HCT116 (cell line): ENCODE results near the gene SH3TC2. TPM values are rescaled to one million over a fixed set of nuclear protein-coding genes. Genes with fewer than 3 reads are reported as not detected.

Experiments used
- ATAC-seq: fragments of 200-7000 bp; cut with Tn5 transposase; 2 replicates; pipeline ENCODE4 v1.9.1; 2020; ENCODE audit warnings: mild to moderate bottlenecking, moderate library complexity
- BruUV-seq: library from RNA; stranded (reverse); fragments of 400-500 nt; replicated peaks from 2 replicates; lab custom pipeline; 2021; lab: Mats Ljungman, UMichigan
- CTCF ChIA-PET: fragments of 300-600 bp; sonication (Branson Sonifier 250); formaldehyde crosslinking; loops from one replicate; lab custom pipeline; 2021; ENCODE audit warnings: antibody characterized with exemption; lab: Charles Lee
- POLR2A ChIA-PET: fragments of 300-600, 350-600 bp; sonication (Branson Sonifier 250); formaldehyde crosslinking; loops from one replicate; lab custom pipeline; 2021; ENCODE audit warnings: antibody characterized with exemption; lab: Charles Lee
- RAD21 ChIA-PET, 2 experiments: fragments of 300-600 bp; sonication (Branson Sonifier 250); formaldehyde crosslinking; loops; one replicate each; lab custom pipeline; 2023; ENCODE audit warnings: low total read pairs in 2 of 2; ENCODE audit not compliant: uncharacterized antibody in 2 of 2, unreplicated experiment in 2 of 2, low non-redundant PET in 1 of 2; lab: Charles Lee
- DNase-seq: peaks from one replicate; pipeline ENCODE4 v3.0.0-alpha.2; 2010; ENCODE audit warnings: low read depth, low spot score
- H2AFZ ChIP-seq: fragments of 200-600 bp; shearing (Covaris generic), sonication (generic); 2 replicates; pipeline ENCODE4 v1.6.1; 2017; ENCODE audit warnings: low read depth, mixed run types, mixed read lengths, antibody characterized with exemption, low read length; ENCODE audit not compliant: poor library complexity, severe bottlenecking
- H3K27ac ChIP-seq: 2 replicates; pipeline ENCODE4 v1.5.1; 2012; ENCODE audit warnings: low read depth, low read length
- H3K27me3 ChIP-seq: fragments of 200-600 bp; sonication (generic); 2 replicates; pipeline ENCODE4 v1.6.1; 2016; ENCODE audit warnings: mixed run types, low read length, mixed read lengths; ENCODE audit not compliant: insufficient read depth
- H3K36me3 ChIP-seq, 2 experiments: fragments of 200-500 bp in 1 of 2; fragments of 200-600 bp in 1 of 2; sonication (Bioruptor generic) in 1 of 2; sonication (generic) in 1 of 2; 2 replicates each; pipeline versions ENCODE4 v1.5.1 to v1.6.1; 2014 to 2016; ENCODE audit warnings: low read length in 2 of 2, inconsistent platforms in 1 of 2, mixed read lengths in 1 of 2, mixed run types in 1 of 2; ENCODE audit not compliant: insufficient read depth in 2 of 2, control insufficient read depth in 1 of 2
- H3K4me1 ChIP-seq, 2 experiments: fragments of 200-600 bp in 1 of 2; sonication (generic) in 1 of 2; 2 replicates each; pipeline versions ENCODE4 v1.5.1 to v1.6.1; 2012 to 2017; ENCODE audit warnings: low read length in 2 of 2, inconsistent platforms in 1 of 2, mild to moderate bottlenecking in 1 of 2, mixed read lengths in 1 of 2, mixed run types in 1 of 2, moderate library complexity in 1 of 2; ENCODE audit not compliant: insufficient read depth in 2 of 2, control insufficient read depth in 1 of 2
- H3K4me2 ChIP-seq: fragments of 200-600 bp; sonication (generic); 2 replicates; pipeline ENCODE4 v1.6.1; 2017; ENCODE audit warnings: mixed run types, low read length, mixed read lengths
- H3K4me3 ChIP-seq, 2 experiments: fragments of 200-600 bp in 1 of 2; sonication (generic) in 1 of 2; replicated peaks in 1 of 2; 2 replicates each; pipeline ENCODE4 v1.5.1; 2011 to 2016; ENCODE audit warnings: low read length in 2 of 2, control low read depth in 1 of 2, low read depth in 1 of 2, mild to moderate bottlenecking in 1 of 2, mixed read lengths in 1 of 2, mixed run types in 1 of 2
- H3K79me2 ChIP-seq: fragments of 200-600 bp; sonication (generic); 2 replicates; pipeline ENCODE4 v1.6.1; 2017; ENCODE audit warnings: mild to moderate bottlenecking, mixed run types, low read length, moderate library complexity, mixed read lengths; ENCODE audit not compliant: insufficient read depth
- H3K9ac ChIP-seq: fragments of 200-600 bp; sonication (generic); 2 replicates; pipeline ENCODE4 v1.6.1; 2016; ENCODE audit warnings: low read length, mixed read lengths
- H3K9me2 ChIP-seq: fragments of 200-600 bp; sonication (generic), shearing (Covaris generic); 2 replicates; pipeline ENCODE4 v1.6.1; 2017; ENCODE audit warnings: mixed run types, mild to moderate bottlenecking, moderate library complexity; ENCODE audit not compliant: insufficient read depth
- H3K9me3 ChIP-seq, 2 experiments: fragments of 200-500 bp in 1 of 2; fragments of 200-600 bp in 1 of 2; sonication (Bioruptor generic) in 1 of 2; sonication (generic) in 1 of 2; 2 replicates each; pipeline ENCODE4 v1.6.1; 2014 to 2017; ENCODE audit warnings: low read length in 2 of 2, mixed read lengths in 2 of 2, inconsistent platforms in 1 of 2, low read depth in 1 of 2, mild to moderate bottlenecking in 1 of 2, mixed run types in 1 of 2, moderate library complexity in 1 of 2; ENCODE audit not compliant: control insufficient read depth in 1 of 2, insufficient read depth in 1 of 2
- H4K20me1 ChIP-seq: fragments of 200-600 bp; sonication (generic), shearing (Covaris generic); 2 replicates; pipeline ENCODE4 v1.6.1; 2017; ENCODE audit warnings: mixed run types, mild to moderate bottlenecking, moderate library complexity; ENCODE audit not compliant: insufficient read depth
- ATF3 ChIP-seq: IDR thresholded peaks from 2 replicates; pipeline ENCODE4 v1.6.1; 2012
- CBX3 ChIP-seq: IDR thresholded peaks from 2 replicates; pipeline ENCODE4 v1.6.1; 2012; ENCODE audit warnings: low read depth
- CTCF ChIP-seq, 3 experiments: fragments of 200-600 bp in 1 of 3; sonication (generic) in 1 of 3; IDR thresholded peaks in 2 of 3; conservative IDR thresholded peaks in 1 of 3; 2 replicates each; pipeline ENCODE4 v1.5.1; 2012 to 2017; ENCODE audit warnings: low read depth in 2 of 3, low read length in 2 of 3, antibody characterized with exemption in 1 of 3, borderline replicate concordance in 1 of 3, control low read depth in 1 of 3, mild to moderate bottlenecking in 1 of 3, mixed read lengths in 1 of 3, mixed run types in 1 of 3, moderate library complexity in 1 of 3; ENCODE audit not compliant: insufficient read depth in 1 of 3
- EGR1 ChIP-seq: IDR thresholded peaks from 2 replicates; pipeline ENCODE4 v1.6.1; 2012; ENCODE audit warnings: low read depth
- ELF1 ChIP-seq: IDR thresholded peaks from 2 replicates; pipeline ENCODE4 v1.6.1; 2012; ENCODE audit warnings: low read depth, borderline replicate concordance
- JUND ChIP-seq: IDR thresholded peaks from 2 replicates; pipeline ENCODE4 v1.6.1; 2012
- MAX ChIP-seq: IDR thresholded peaks from 2 replicates; pipeline ENCODE4 v1.6.1; 2012
- POLR2A ChIP-seq: IDR thresholded peaks from 2 replicates; pipeline ENCODE4 v1.7.0; 2011; ENCODE audit warnings: borderline replicate concordance; ENCODE audit not compliant: insufficient read depth, insufficient read length; ENCODE audit errors: extremely low read depth
- RAD21 ChIP-seq: IDR thresholded peaks from 2 replicates; pipeline ENCODE4 v1.6.1; 2012; ENCODE audit warnings: low read depth, mild to moderate bottlenecking
- REST ChIP-seq: IDR thresholded peaks from 2 replicates; pipeline ENCODE4 v1.6.1; 2012; ENCODE audit warnings: low read depth
- SP1 ChIP-seq: IDR thresholded peaks from 2 replicates; pipeline ENCODE4 v1.6.1; 2012; ENCODE audit warnings: low read depth
- YY1 ChIP-seq: IDR thresholded peaks from 2 replicates; pipeline ENCODE4 v1.6.1; 2011; ENCODE audit warnings: low read length, low read depth, moderate library complexity, mild to moderate bottlenecking; ENCODE audit not compliant: insufficient replicate concordance; ENCODE audit errors: extremely low read depth
- ZBTB33 ChIP-seq: IDR thresholded peaks from 2 replicates; pipeline ENCODE4 v1.6.1; 2011; ENCODE audit warnings: mild to moderate bottlenecking, low read length, moderate library complexity; ENCODE audit not compliant: insufficient replicate concordance; ENCODE audit errors: extremely low read depth
- ZFX ChIP-seq: fragments of 450-650 bp; IDR thresholded peaks from 2 replicates; pipeline ENCODE4 v1.6.1; 2017
- ZNF274 ChIP-seq: fragments of 200-500 bp; sonication (Bioruptor generic); IDR thresholded peaks from 2 replicates; pipeline ENCODE4 v1.6.1; 2014; ENCODE audit warnings: mild to moderate bottlenecking, low read depth, low read length, inconsistent platforms
- intact Hi-C: fragments of 100-400 bp; cut with micrococcal nuclease; formaldehyde crosslinking; loops from 2 replicates; pipeline ENCODE4 v1.10.0; 2022
- total RNA-seq: library from RNA; stranded (reverse); gene quantifications from one replicate; pipeline ENCODE4 v1.2.1, GENCODE V29; 2021; ENCODE audit not compliant: unreplicated experiment

SH3TC2 gene
- total RNA-seq, 1 experiment from 2014 or later = 12.8 TPM

- H3K9me3 ChIP-seq = no peaks in the 10 kb centered on the region
- H3K9ac ChIP-seq = no peak overlapping the region
- H3K36me3 ChIP-seq = no peaks in the 10 kb centered on the region
- no peaks in the 10 kb centered on the region for H3K79me2 ChIP-seq
- ChIA-PET POLR2A (no interaction called here), RAD21 (no interaction called here), CTCF (interaction anchor here (2.6 to 3.0 kb wide), 2 partner anchors 11 to 146 kb away, joined by 7 to 28 read pairs; no protein-coding TSS in a partner anchor)
- no peaks in the 10 kb centered on the region for H4K20me1 ChIP-seq
- intact Hi-C loops = no loop called here
- H3K4me2 ChIP-seq = no peak overlapping the region
- H3K4me3 ChIP-seq = no peak overlapping the region
- no peak overlapping the region for H2AFZ ChIP-seq
- H3K27ac ChIP-seq = no peak overlapping the region
- no peak for ATAC-seq
- no peaks in the 10 kb centered on the region for H3K9me2 ChIP-seq
- no peaks in the 10 kb centered on the region for H3K27me3 ChIP-seq
- no TSS peak for BruUV-seq
- H3K4me1 ChIP-seq = peaks cover 23 to 63% of the 10 kb centered on the region in 2 experiments
- TF ChIP-seq ZBTB33 = no peak
- no peak for TF ChIP-seq SP1
- TF ChIP-seq ELF1 = no peak
- TF ChIP-seq YY1 = no peak
- no peak for TF ChIP-seq ZFX
- no peak for TF ChIP-seq POLR2A
- no peak for TF ChIP-seq RAD21
- TF ChIP-seq MAX = no peak
- no peak for TF ChIP-seq ZNF274
- no peak for TF ChIP-seq JUND
- TF ChIP-seq CBX3 = no peak
- no peak for TF ChIP-seq REST
- no peak for TF ChIP-seq CTCF (IDR thresholded peaks at IDR 0.05 in 2 of 3, conservative IDR thresholded peaks at IDR 0.05 in 1 of 3; ENCODE audit: borderline replicate concordance in 1 of 3, insufficient read depth in 1 of 3, low read depth in 2 of 3, low read length in 2 of 3)
- TF ChIP-seq ATF3 = no peak
- TF ChIP-seq EGR1 = no peak
- no peak for DNase-seq
Measured at GRCh38 chr5:148968311-148968710, 94.6 kb downstream of the SH3TC2 start.
